SK-N-SH (cell line): Measurements from ENCODE around the gene SCARF2. TPM values are rescaled to one million over a fixed set of nuclear protein-coding genes. Genes with fewer than 3 reads are reported as not detected.

Experiments
- CTCF ChIA-PET: fragments of 300-600, 350-600 bp; formaldehyde crosslinking; extraction: SDS; loops from one replicate; lab custom pipeline; 2021; lab: Yijun Ruan, JAX
- POLR2A ChIA-PET: fragments of 350-600 bp; sonication (Branson Sonifier 250); formaldehyde crosslinking; extraction: SDS; loops from one replicate; lab custom pipeline; 2020; ENCODE audit warnings: antibody characterized with exemption, inconsistent platforms; lab: Yijun Ruan, JAX
- DNase-seq: peaks from one replicate; pipeline ENCODE4 v3.0.0; 2012
- H2AFZ ChIP-seq: fragments of 200-600 bp; sonication (generic); 2 replicates; pipeline ENCODE4 v1.8.1; 2016; ENCODE audit warnings: antibody characterized with exemption, mild to moderate bottlenecking, low read depth
- H3F3A ChIP-seq: fragments of 200-600 bp; sonication (generic); replicated peaks from 2 replicates; pipeline ENCODE3; 2016; ENCODE audit warnings: antibody characterized with exemption, mild to moderate bottlenecking; ENCODE audit not compliant: insufficient read depth
- H3K27ac ChIP-seq, 2 experiments: fragments of 200-500 bp in 1 of 2; fragments of 200-600 bp in 1 of 2; sonication (Bioruptor generic) in 1 of 2; sonication (generic), shearing (Covaris generic) in 1 of 2; 2 replicates each; pipeline versions ENCODE4 v1.5.1 to v1.6.1; 2014 to 2016; ENCODE audit warnings: low read depth in 2 of 2, inconsistent platforms in 1 of 2, low read length in 1 of 2, mild to moderate bottlenecking in 1 of 2, mixed read lengths in 1 of 2
- H3K27me3 ChIP-seq: fragments of 200-600 bp; sonication (generic), shearing (Covaris generic); 2 replicates; pipeline ENCODE4 v1.6.1; 2016; ENCODE audit warnings: mixed run types; ENCODE audit not compliant: insufficient read depth
- H3K36me3 ChIP-seq, 2 experiments: fragments of 200-500 bp in 1 of 2; fragments of 200-600 bp in 1 of 2; sonication (Bioruptor generic) in 1 of 2; sonication (generic) in 1 of 2; replicated peaks in 1 of 2; 2 replicates each; pipeline versions ENCODE3 to v1.5.1; 2014 to 2016; ENCODE audit warnings: low read length in 1 of 2, mild to moderate bottlenecking in 1 of 2; ENCODE audit not compliant: insufficient read depth in 2 of 2, control insufficient read depth in 1 of 2
- H3K4me1 ChIP-seq, 2 experiments: fragments of 200-500 bp in 1 of 2; fragments of 200-600 bp in 1 of 2; sonication (Bioruptor generic) in 1 of 2; sonication (generic), shearing (Covaris generic) in 1 of 2; 2 replicates each; pipeline versions ENCODE4 v1.5.1 to v1.6.1; 2014 to 2016; ENCODE audit warnings: low read depth in 1 of 2, low read length in 1 of 2, mixed run types in 1 of 2; ENCODE audit not compliant: insufficient read depth in 2 of 2, control insufficient read depth in 1 of 2
- H3K4me2 ChIP-seq: fragments of 200-600 bp; sonication (generic), shearing (Covaris generic); 2 replicates; pipeline ENCODE4 v1.6.1; 2017; ENCODE audit warnings: mixed run types
- H3K4me3 ChIP-seq, 2 experiments: fragments of 200-500 bp in 1 of 2; fragments of 200-600 bp in 1 of 2; sonication (Bioruptor generic) in 1 of 2; sonication (generic), shearing (Covaris generic) in 1 of 2; 2 replicates each; pipeline versions ENCODE4 v1.5.1 to v1.8.1; 2014 to 2016; ENCODE audit warnings: low read depth in 2 of 2, inconsistent platforms in 1 of 2, low read length in 1 of 2, mild to moderate bottlenecking in 1 of 2, mixed read lengths in 1 of 2, moderate library complexity in 1 of 2
- H3K79me2 ChIP-seq: fragments of 200-600 bp; sonication (generic); 2 replicates; pipeline ENCODE4 v1.8.1; 2017; ENCODE audit warnings: mild to moderate bottlenecking; ENCODE audit not compliant: insufficient read depth
- H3K9ac ChIP-seq: fragments of 200-600 bp; sonication (generic); 2 replicates; pipeline ENCODE4 v1.6.1; 2017; ENCODE audit warnings: mixed run types
- H3K9me2 ChIP-seq: fragments of 200-600 bp; sonication (generic); 2 replicates; pipeline ENCODE4 v1.6.1; 2017; ENCODE audit warnings: mixed run types
- H3K9me3 ChIP-seq: fragments of 200-600 bp; sonication (generic); 2 replicates; pipeline ENCODE4 v1.6.1; 2017; ENCODE audit warnings: mixed run types, mild to moderate bottlenecking, moderate library complexity
- H4K20me1 ChIP-seq: fragments of 200-600 bp; sonication (generic); 2 replicates; pipeline ENCODE4 v1.6.1; 2017; ENCODE audit warnings: mild to moderate bottlenecking, mixed run types; ENCODE audit not compliant: insufficient read depth
- EP300 ChIP-seq, 2 experiments: IDR thresholded peaks; 2 replicates each; pipeline versions ENCODE4 v1.4.0 to v1.6.1; 2012; ENCODE audit warnings: borderline replicate concordance in 1 of 2, low read depth in 1 of 2, low read length in 1 of 2
- EZH2phosphoT487 ChIP-seq: fragments of 200-600 bp; sonication (generic); IDR thresholded peaks from 2 replicates; pipeline ENCODE4 v1.6.1; 2017; ENCODE audit warnings: low read depth, mixed run types, mild to moderate bottlenecking, antibody characterized with exemption, moderate library complexity, borderline replicate concordance
- FOXM1 ChIP-seq: IDR thresholded peaks from 2 replicates; pipeline ENCODE4 v1.4.0; 2012; ENCODE audit warnings: low read depth, mild to moderate bottlenecking
- GABPA ChIP-seq: IDR thresholded peaks from 2 replicates; pipeline ENCODE4 v1.4.0; 2012; ENCODE audit warnings: low read depth, mild to moderate bottlenecking
- JUND ChIP-seq: IDR thresholded peaks from 2 replicates; pipeline ENCODE4 v1.4.0; 2012
- MEF2A ChIP-seq: IDR thresholded peaks from 2 replicates; pipeline ENCODE4 v1.4.0; 2012; ENCODE audit warnings: low read depth, borderline replicate concordance
- MXI1 ChIP-seq: IDR thresholded peaks from 2 replicates; pipeline ENCODE4 v1.6.1; 2012; ENCODE audit warnings: mild to moderate bottlenecking, low read depth, low read length, improper control_type of control experiment
- NFIC ChIP-seq: IDR thresholded peaks from 2 replicates; pipeline ENCODE4 v1.4.0; 2012; ENCODE audit warnings: borderline replicate concordance
- NRF1 ChIP-seq: IDR thresholded peaks from 2 replicates; pipeline ENCODE4 v1.6.1; 2012; ENCODE audit warnings: low read depth, mild to moderate bottlenecking, low read length
- RAD21 ChIP-seq: IDR thresholded peaks from 2 replicates; pipeline ENCODE4 v1.6.1; 2012; ENCODE audit warnings: mild to moderate bottlenecking, low read length
- RFX5 ChIP-seq: IDR thresholded peaks from 2 replicates; pipeline ENCODE4 v1.6.1; 2012; ENCODE audit warnings: mild to moderate bottlenecking, improper control_type of control experiment, low read length
- SIN3A ChIP-seq: IDR thresholded peaks from 2 replicates; pipeline ENCODE4 v1.6.1; 2012; ENCODE audit warnings: low read depth, mild to moderate bottlenecking, low read length, moderate library complexity, borderline replicate concordance
- WGBS: methylation state at CpG from one replicate; pipeline ENCODE4 v1.1.6; 2017; ENCODE audit warnings: low lambda C conversion rate; 5-methylcytosine and 5-hydroxymethylcytosine counted together
- polyA plus RNA-seq, 3 experiments: library from polyadenylated mRNA; depleted of rRNA; stranded (reverse); fragments of >200 nt; gene quantifications; 2 replicates each; pipeline ENCODE4 v1.2.3, GENCODE V29; 2012
- TF ChIP-seq, protein P1 (sequence below): fragments of 200-600 bp; sonication (generic); IDR thresholded peaks from 2 replicates; pipeline ENCODE4 v1.6.1; 2017; ENCODE audit warnings: antibody characterized with exemption, mild to moderate bottlenecking, moderate library complexity
- TF ChIP-seq, protein P2 (sequence below): IDR thresholded peaks from 2 replicates; pipeline ENCODE4 v1.6.1; 2012; ENCODE audit warnings: mild to moderate bottlenecking, low read depth, low read length, moderate library complexity
- TF ChIP-seq, protein P3 (sequence below): IDR thresholded peaks from 2 replicates; pipeline ENCODE4 v1.4.0; 2012; ENCODE audit warnings: low read depth

Gene SCARF2
- polyA plus RNA-seq, 1 of the 3 experiments (the other 2 are of a cell fraction), result 49.0 TPM

DNA sequence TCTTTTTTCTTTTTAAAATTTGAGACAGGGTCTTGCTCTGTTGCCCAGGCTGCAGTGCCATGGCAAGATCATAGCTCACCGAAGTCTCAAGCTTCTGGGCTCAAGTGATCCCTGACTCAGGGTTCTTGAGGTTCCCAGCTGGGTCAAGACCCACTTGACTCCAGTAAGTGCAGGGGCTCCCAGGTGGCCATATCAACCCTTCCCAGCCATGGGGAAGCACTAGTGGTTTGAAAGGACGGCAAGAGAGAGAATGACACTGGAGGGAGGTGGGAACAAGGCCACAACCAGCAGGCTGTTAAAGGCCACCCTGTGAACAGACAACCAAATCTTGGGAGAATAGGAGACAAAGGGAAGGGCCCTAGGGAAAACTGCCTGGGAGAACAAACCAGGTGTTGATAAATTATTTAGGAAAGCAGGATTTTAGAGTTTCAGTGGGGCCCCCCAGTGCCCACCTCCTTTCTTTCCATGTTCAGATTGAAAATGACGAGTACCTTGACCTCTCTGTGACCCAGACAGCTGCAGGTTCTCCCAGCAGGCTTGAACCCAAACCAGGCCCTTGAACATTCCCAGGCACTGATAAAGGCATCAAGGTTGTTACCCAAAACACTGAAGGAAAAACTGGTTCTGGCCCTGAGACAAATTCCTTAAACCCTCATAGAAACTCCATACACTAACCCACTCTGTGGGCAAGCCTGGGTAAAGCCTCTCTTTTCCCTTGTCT is 29.2 kb upstream of the SCARF2 start (continued):
- TF ChIP-seq, protein P1, sequence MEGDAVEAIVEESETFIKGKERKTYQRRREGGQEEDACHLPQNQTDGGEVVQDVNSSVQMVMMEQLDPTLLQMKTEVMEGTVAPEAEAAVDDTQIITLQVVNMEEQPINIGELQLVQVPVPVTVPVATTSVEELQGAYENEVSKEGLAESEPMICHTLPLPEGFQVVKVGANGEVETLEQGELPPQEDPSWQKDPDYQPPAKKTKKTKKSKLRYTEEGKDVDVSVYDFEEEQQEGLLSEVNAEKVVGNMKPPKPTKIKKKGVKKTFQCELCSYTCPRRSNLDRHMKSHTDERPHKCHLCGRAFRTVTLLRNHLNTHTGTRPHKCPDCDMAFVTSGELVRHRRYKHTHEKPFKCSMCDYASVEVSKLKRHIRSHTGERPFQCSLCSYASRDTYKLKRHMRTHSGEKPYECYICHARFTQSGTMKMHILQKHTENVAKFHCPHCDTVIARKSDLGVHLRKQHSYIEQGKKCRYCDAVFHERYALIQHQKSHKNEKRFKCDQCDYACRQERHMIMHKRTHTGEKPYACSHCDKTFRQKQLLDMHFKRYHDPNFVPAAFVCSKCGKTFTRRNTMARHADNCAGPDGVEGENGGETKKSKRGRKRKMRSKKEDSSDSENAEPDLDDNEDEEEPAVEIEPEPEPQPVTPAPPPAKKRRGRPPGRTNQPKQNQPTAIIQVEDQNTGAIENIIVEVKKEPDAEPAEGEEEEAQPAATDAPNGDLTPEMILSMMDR, result no peak
- no peak for TF ChIP-seq EZH2phosphoT487
- no peak for TF ChIP-seq FOXM1
- TF ChIP-seq, protein P2, sequence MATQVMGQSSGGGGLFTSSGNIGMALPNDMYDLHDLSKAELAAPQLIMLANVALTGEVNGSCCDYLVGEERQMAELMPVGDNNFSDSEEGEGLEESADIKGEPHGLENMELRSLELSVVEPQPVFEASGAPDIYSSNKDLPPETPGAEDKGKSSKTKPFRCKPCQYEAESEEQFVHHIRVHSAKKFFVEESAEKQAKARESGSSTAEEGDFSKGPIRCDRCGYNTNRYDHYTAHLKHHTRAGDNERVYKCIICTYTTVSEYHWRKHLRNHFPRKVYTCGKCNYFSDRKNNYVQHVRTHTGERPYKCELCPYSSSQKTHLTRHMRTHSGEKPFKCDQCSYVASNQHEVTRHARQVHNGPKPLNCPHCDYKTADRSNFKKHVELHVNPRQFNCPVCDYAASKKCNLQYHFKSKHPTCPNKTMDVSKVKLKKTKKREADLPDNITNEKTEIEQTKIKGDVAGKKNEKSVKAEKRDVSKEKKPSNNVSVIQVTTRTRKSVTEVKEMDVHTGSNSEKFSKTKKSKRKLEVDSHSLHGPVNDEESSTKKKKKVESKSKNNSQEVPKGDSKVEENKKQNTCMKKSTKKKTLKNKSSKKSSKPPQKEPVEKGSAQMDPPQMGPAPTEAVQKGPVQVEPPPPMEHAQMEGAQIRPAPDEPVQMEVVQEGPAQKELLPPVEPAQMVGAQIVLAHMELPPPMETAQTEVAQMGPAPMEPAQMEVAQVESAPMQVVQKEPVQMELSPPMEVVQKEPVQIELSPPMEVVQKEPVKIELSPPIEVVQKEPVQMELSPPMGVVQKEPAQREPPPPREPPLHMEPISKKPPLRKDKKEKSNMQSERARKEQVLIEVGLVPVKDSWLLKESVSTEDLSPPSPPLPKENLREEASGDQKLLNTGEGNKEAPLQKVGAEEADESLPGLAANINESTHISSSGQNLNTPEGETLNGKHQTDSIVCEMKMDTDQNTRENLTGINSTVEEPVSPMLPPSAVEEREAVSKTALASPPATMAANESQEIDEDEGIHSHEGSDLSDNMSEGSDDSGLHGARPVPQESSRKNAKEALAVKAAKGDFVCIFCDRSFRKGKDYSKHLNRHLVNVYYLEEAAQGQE, result no peak
- no peak for TF ChIP-seq SIN3A
- no peak for TF ChIP-seq RAD21
- TF ChIP-seq JUND, result no peak
- no peak for TF ChIP-seq GABPA

DNA sequence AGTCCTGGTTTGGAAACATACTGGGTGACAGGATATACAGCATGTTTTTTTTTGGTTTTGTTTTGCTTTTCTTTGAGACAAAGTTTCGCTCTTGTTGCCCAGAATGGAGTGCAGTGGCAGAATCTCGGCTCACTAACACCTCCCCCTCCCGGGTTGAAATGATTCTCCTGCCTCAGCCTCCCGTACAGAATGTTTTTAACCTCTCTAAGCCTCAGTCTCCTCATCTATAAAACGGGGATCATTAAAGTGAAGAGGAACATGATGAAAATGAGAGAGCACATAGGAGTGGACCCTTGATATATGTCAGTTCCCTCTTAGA is 28.1 kb upstream of the SCARF2 start:
- Histone ChIP-seq H3K9me2 (no peaks in the 10 kb centered on the region), H3K9ac (no peak overlapping the region), H3F3A (no peaks in the 10 kb centered on the region), H3K4me3 (no peak overlapping the region), H3K27ac (no peak overlapping the region), H3K9me3 (no peaks in the 10 kb centered on the region), H3K36me3 (peaks cover 12 to 25% of the 10 kb centered on the region in 2 experiments), H3K4me1 (peaks cover 0 to 5% of the 10 kb centered on the region in 2 experiments; a peak in 1 of 4 replicates), H3K79me2 (no peaks in the 10 kb centered on the region), H4K20me1 (no peaks in the 10 kb centered on the region), H3K4me2 (no peak overlapping the region), H2AFZ (no peak overlapping the region), H3K27me3 (no peaks in the 10 kb centered on the region)
- POLR2A ChIA-PET, result no interaction called here
- CTCF ChIA-PET, result no interaction called here
- DNase-seq, result no peak
- TF ChIP-seq MEF2A (no peak), EP300 (IDR thresholded peaks at IDR 0.05; ENCODE audit: borderline replicate concordance in 1 of 2, low read depth in 1 of 2, low read length in 1 of 2) (no peak), NFIC (no peak), JUND (no peak), EZH2phosphoT487 (no peak), RFX5 (no peak), NRF1 (no peak), MXI1 (no peak)
- TF ChIP-seq, protein P2, result no peak
- TF ChIP-seq, protein P3, sequence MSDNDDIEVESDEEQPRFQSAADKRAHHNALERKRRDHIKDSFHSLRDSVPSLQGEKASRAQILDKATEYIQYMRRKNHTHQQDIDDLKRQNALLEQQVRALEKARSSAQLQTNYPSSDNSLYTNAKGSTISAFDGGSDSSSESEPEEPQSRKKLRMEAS, result no peak
- TF ChIP-seq, protein P1, result no peak
- 93% methylated on average over 5 of the region's 5 CpGs for WGBS
